ENCODE data around the gene CFAP68. TPM values are rescaled to one million over a fixed set of nuclear protein-coding genes. Genes with fewer than 3 reads are reported as not detected.

Gene CFAP68
- total and polyA plus RNA-seq, 10 of the 15 experiments (the other 5 are each of a cell fraction or from before 2014, with no cell fraction given) = 35.7 to 84.4 (median 64.1) TPM

GRCh38 chr11:111886032-111886431, 6.7 kb downstream of the CFAP68 start:
- ChIA-PET POLR2A (no interaction called here), CTCF (interaction anchor here (1.6 kb wide), 1 partner anchor 96 kb away, joined by 4 read pairs; no protein-coding TSS in a partner anchor), SMC1A (ENCODE audit: uncharacterized antibody, unreplicated experiment) (interaction anchor here (2.1 kb wide), 1 partner anchor 12 kb away, joined by 10 read pairs; no protein-coding TSS in a partner anchor)
- TF ChIP-seq SMARCA5 (IDR thresholded peaks at IDR 0.05) = no peak
- TF ChIP-seq ZNF384 (IDR thresholded peaks at IDR 0.05; ENCODE audit: borderline replicate concordance, low read depth, low read length) = no peak
- no peak for TF ChIP-seq POU2F2 (IDR thresholded peaks at IDR 0.05; ENCODE audit: borderline replicate concordance, low read depth, low read length)
- no peak for TF ChIP-seq IKZF2 (IDR thresholded peaks at IDR 0.05)
- TF ChIP-seq ZBED1 (IDR thresholded peaks at IDR 0.05; ENCODE audit: borderline replicate concordance) = no peak
- no peak for TF ChIP-seq KAT2A (conservative IDR thresholded peaks at IDR 0.05; ENCODE audit: control insufficient read depth, low read depth, low read length)
- no peak for TF ChIP-seq CHD4 (IDR thresholded peaks at IDR 0.05)
- TF ChIP-seq, protein P1, sequence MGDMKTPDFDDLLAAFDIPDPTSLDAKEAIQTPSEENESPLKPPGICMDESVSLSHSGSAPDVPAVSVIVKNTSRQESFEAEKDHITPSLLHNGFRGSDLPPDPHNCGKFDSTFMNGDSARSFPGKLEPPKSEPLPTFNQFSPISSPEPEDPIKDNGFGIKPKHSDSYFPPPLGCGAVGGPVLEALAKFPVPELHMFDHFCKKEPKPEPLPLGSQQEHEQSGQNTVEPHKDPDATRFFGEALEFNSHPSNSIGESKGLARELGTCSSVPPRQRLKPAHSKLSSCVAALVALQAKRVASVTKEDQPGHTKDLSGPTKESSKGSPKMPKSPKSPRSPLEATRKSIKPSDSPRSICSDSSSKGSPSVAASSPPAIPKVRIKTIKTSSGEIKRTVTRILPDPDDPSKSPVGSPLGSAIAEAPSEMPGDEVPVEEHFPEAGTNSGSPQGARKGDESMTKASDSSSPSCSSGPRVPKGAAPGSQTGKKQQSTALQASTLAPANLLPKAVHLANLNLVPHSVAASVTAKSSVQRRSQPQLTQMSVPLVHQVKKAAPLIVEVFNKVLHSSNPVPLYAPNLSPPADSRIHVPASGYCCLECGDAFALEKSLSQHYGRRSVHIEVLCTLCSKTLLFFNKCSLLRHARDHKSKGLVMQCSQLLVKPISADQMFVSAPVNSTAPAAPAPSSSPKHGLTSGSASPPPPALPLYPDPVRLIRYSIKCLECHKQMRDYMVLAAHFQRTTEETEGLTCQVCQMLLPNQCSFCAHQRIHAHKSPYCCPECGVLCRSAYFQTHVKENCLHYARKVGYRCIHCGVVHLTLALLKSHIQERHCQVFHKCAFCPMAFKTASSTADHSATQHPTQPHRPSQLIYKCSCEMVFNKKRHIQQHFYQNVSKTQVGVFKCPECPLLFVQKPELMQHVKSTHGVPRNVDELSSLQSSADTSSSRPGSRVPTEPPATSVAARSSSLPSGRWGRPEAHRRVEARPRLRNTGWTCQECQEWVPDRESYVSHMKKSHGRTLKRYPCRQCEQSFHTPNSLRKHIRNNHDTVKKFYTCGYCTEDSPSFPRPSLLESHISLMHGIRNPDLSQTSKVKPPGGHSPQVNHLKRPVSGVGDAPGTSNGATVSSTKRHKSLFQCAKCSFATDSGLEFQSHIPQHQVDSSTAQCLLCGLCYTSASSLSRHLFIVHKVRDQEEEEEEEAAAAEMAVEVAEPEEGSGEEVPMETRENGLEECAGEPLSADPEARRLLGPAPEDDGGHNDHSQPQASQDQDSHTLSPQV (IDR thresholded peaks at IDR 0.05) = no peak
- no peak for TF ChIP-seq PBX3 (IDR thresholded peaks at IDR 0.05; ENCODE audit: insufficient replicate concordance, low read depth, low read length)
- TF ChIP-seq, protein P2, sequence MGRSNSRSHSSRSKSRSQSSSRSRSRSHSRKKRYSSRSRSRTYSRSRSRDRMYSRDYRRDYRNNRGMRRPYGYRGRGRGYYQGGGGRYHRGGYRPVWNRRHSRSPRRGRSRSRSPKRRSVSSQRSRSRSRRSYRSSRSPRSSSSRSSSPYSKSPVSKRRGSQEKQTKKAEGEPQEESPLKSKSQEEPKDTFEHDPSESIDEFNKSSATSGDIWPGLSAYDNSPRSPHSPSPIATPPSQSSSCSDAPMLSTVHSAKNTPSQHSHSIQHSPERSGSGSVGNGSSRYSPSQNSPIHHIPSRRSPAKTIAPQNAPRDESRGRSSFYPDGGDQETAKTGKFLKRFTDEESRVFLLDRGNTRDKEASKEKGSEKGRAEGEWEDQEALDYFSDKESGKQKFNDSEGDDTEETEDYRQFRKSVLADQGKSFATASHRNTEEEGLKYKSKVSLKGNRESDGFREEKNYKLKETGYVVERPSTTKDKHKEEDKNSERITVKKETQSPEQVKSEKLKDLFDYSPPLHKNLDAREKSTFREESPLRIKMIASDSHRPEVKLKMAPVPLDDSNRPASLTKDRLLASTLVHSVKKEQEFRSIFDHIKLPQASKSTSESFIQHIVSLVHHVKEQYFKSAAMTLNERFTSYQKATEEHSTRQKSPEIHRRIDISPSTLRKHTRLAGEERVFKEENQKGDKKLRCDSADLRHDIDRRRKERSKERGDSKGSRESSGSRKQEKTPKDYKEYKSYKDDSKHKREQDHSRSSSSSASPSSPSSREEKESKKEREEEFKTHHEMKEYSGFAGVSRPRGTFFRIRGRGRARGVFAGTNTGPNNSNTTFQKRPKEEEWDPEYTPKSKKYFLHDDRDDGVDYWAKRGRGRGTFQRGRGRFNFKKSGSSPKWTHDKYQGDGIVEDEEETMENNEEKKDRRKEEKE (IDR thresholded peaks at IDR 0.05) = no peak
- no peak for TF ChIP-seq FOS (IDR thresholded peaks at IDR 0.05; ENCODE audit: borderline replicate concordance, extremely low read depth, insufficient read length)
- TF ChIP-seq RAD51 (IDR thresholded peaks at IDR 0.05) = no peak
- TF ChIP-seq EED (IDR thresholded peaks at IDR 0.05; ENCODE audit: low read depth) = no peak
- no peak for TF ChIP-seq SP1 (IDR thresholded peaks at IDR 0.05; ENCODE audit: low read depth, low read length)
- TF ChIP-seq MYC (IDR thresholded peaks at IDR 0.05; ENCODE audit: insufficient read depth, insufficient read length, insufficient replicate concordance, low read length, severe bottlenecking) = no peak
- no peak for TF ChIP-seq ZSCAN29 (IDR thresholded peaks at IDR 0.05)
- no peak for TF ChIP-seq NFYA (IDR thresholded peaks at IDR 0.05; ENCODE audit: borderline replicate concordance, low read depth, low read length)
- no peak for TF ChIP-seq FOXM1 (IDR thresholded peaks at IDR 0.05; ENCODE audit: low read depth, low read length)

More at GRCh38 chr11:111886032-111886431, 6.7 kb downstream of the CFAP68 start:
- intact Hi-C loops (cut with micrococcal nuclease; ENCODE audit: unreplicated experiment) = no loop called here
- no peak overlapping the region for H3K27ac ChIP-seq (ENCODE audit: control insufficient read depth, insufficient read depth)
- RAD21 ChIA-PET (ENCODE audit: unreplicated experiment) = no interaction called here
- H3K4me2 ChIP-seq (ENCODE audit: control insufficient read depth, insufficient read depth) = no peak overlapping the region
- H3K9me3 ChIP-seq (replicated peaks; ENCODE audit: control insufficient read depth, insufficient read depth, low read length) = no peaks in the 10 kb centered on the region
- H3K36me3 ChIP-seq (ENCODE audit: control insufficient read depth in 2 of 2, insufficient read depth in 2 of 2, low read length in 1 of 2) = no peaks in the 10 kb centered on the region
- H3K79me2 ChIP-seq (ENCODE audit: control insufficient read depth, insufficient read depth, low read length) = no peaks in the 10 kb centered on the region
- no peaks in the 10 kb centered on the region for H4K20me1 ChIP-seq (ENCODE audit: control insufficient read depth, insufficient read depth)
- no peak overlapping the region for H3K9ac ChIP-seq (ENCODE audit: control insufficient read depth, insufficient read depth, low read length)
- no TSS peak for BruUV-seq (replicated peaks)
- ATAC-seq (no peak), FAIRE-seq (no peak), DNase-seq (ENCODE audit: low read depth, low spot score) (no peak)
- in situ Hi-C loops (cut with MboI) = loop anchor here (10.0 kb wide), 1 partner anchor 59 kb away; no protein-coding TSS in a partner anchor
- no peak overlapping the region for H2AFZ ChIP-seq (ENCODE audit: control insufficient read depth, low read depth, low read length)
- H3K27me3 ChIP-seq (replicated peaks in 1 of 2; ENCODE audit: control insufficient read depth in 2 of 2, insufficient read depth in 2 of 2, low read length in 1 of 2) = no peaks in the 10 kb centered on the region
- no peaks in the 10 kb centered on the region for H3K4me1 ChIP-seq (ENCODE audit: control insufficient read depth, insufficient read depth, low read length)
- WGBS (ENCODE audit: insufficient coverage, insufficient replicate concordance, low lambda C conversion rate, missing lambda C conversion rate) = 74% methylated on average over 4 of the region's 4 CpGs
- H3K4me3 ChIP-seq = no peak overlapping the region
